Keratinocyte (primary cell): ENCODE measurements around the gene MAPK4.
"Not testable (repeated sequence)": the region's sequence is repeated elsewhere in the genome, so short reads cannot be mapped to it uniquely, and the experiment has no call there.

Experiments
- CTCF ChIP-seq, 3 experiments: IDR thresholded peaks in 1 of 3; conservative IDR thresholded peaks in 1 of 3; optimal IDR thresholded peaks in 1 of 3; 2 replicates in 2 of 3; 3 replicates in 1 of 3; pipeline versions ENCODE3 to v1.5.1; 2011; ENCODE audit warnings: low read length in 3 of 3, mild to moderate bottlenecking in 3 of 3, moderate library complexity in 2 of 3, control low read depth in 1 of 3, inconsistent platforms in 1 of 3; ENCODE audit not compliant: insufficient read depth in 2 of 3; ENCODE audit errors: extremely low read depth in 1 of 3
- EZH2 ChIP-seq: IDR thresholded peaks from one replicate; pipeline ENCODE4 v1.6.1; 2012; ENCODE audit warnings: inconsistent platforms, mild to moderate bottlenecking, low read length, moderate library complexity

- not testable (repeated sequence) for TF ChIP-seq CTCF (optimal IDR thresholded peaks at IDR 0.05 in 1 of 3, IDR thresholded peaks at IDR 0.05 in 1 of 3, conservative IDR thresholded peaks at IDR 0.05 in 1 of 3; ENCODE audit: extremely low read depth in 1 of 3, insufficient read depth in 2 of 3, low read length in 3 of 3); EZH2
These were observed 147.4 kb downstream of the MAPK4 start for GRCh38 chr18:50707297-50707696.
